Adrenal gland (tissue), 12 donors: ENCODE data around the gene SLC26A8. TPM values are rescaled to one million over a fixed set of nuclear protein-coding genes. Genes with fewer than 3 reads are reported as not detected.

Experiments
- DNase-seq, 7 donors: peaks; one replicate each; pipeline ENCODE4 v3.0.0-alpha.2; 2019 to 2020
- H3K27ac ChIP-seq, 5 donors: fragments of 200-600 bp; sonication (generic) in 4 of 5; 1 replicate in 3 of 5; 2 replicates in 2 of 5; pipeline versions ENCODE4 v1.5.1 to v1.8.0; 2016 to 2020; ENCODE audit warnings: mild to moderate bottlenecking in 1 of 5
- H3K27me3 ChIP-seq: fragments of 200-600 bp; 2 replicates; pipeline ENCODE4 v1.8.0; 2021
- H3K36me3 ChIP-seq, 2 donors: fragments of 200-600 bp; replicated peaks in 1 of 2; 1 replicate in 1 of 2; 2 replicates in 1 of 2; pipeline versions ENCODE4 v1.5.1 to v1.8.0; 2018 to 2022
- H3K4me1 ChIP-seq, 2 donors: fragments of 200-600 bp; replicated peaks in 1 of 2; 1 replicate in 1 of 2; 2 replicates in 1 of 2; pipeline versions ENCODE4 v1.5.1 to v1.8.0; 2018 to 2021
- H3K4me3 ChIP-seq, 4 donors: fragments of 200-600 bp; sonication (generic) in 3 of 4; one replicate each; pipeline ENCODE4 v1.5.1; 2016 to 2018
- H3K9me3 ChIP-seq, 3 donors: fragments of 200-600 bp; sonication (generic) in 1 of 3; replicated peaks in 1 of 3; 1 replicate in 2 of 3; 2 replicates in 1 of 3; pipeline versions ENCODE4 v1.5.1 to v1.8.0; 2016 to 2021
- CTCF ChIP-seq, 6 experiments: fragments of 450-650 bp in 4 of 6; fragments of 200-600 bp in 2 of 6; sonication (generic) in 1 of 6; IDR thresholded peaks; 1 replicate in 5 of 6; 2 replicates in 1 of 6; pipeline versions ENCODE4 v1.5.1 to v1.8.0; 2016 to 2021; ENCODE audit warnings: antibody characterized with exemption in 6 of 6, mild to moderate bottlenecking in 2 of 6, moderate library complexity in 1 of 6
- POLR2A ChIP-seq, 2 donors: fragments of 450-650 bp; IDR thresholded peaks; one replicate each; pipeline ENCODE4 v1.6.1; 2017; ENCODE audit warnings: antibody characterized with exemption in 2 of 2, mild to moderate bottlenecking in 2 of 2, moderate library complexity in 1 of 2
- WGBS, 4 donors: extraction: QIAGEN DNeasy Blood & Tissue Kit in 2 of 4; methylation state at CpG; one replicate each; pipeline versions ENCODE4 v1.1.5 to v1.1.7; 2013 to 2017; 5-methylcytosine and 5-hydroxymethylcytosine counted together
- intact Hi-C, 2 donors: fragments of 100-400 bp; cut with DNase I; formaldehyde crosslinking; loops; one replicate each; pipeline versions ENCODE4 v1.14.1 to v1.15.0; 2022 to 2023
- polyA plus RNA-seq, 3 donors: library from polyadenylated mRNA; stranded (reverse); fragments of 200-250 nt in 2 of 3; fragments of 350-450 nt in 1 of 3; fragmentation: Illumina TruSeq in 1 of 3; extraction: RNeasy Lipid Tissue Mini Kit (QIAGEN cat#74804) in 1 of 3; gene quantifications; one replicate each; pipeline ENCODE4 v1.2.3, GENCODE V29; 2013 to 2014
- total RNA-seq, 9 donors: library from RNA; depleted of rRNA in 4 of 9; stranded (reverse); fragments of >200 nt in 4 of 9; fragments of 120-200 nt in 1 of 9; fragmentation: NEBNext Ultra II Directional in 1 of 9; extraction: Animal tissue kit (Norgen Biotek cat#: 25700) in 1 of 9; gene quantifications; one replicate each; pipeline versions ENCODE4 v1.1.0 to v1.2.4, GENCODE V29; 2013 to 2023
- donor health status: healthy with polysubstance abuse.
- donor health status: Bipolar disorder and iron deficiency.
- donor health status: DM: yes; HTN: yes; CAD: no.
- donor health status: DM: no; HTN: no; CAD: no.
- donor health status: DM: no; HTN: no; CAD: no.
- donor health status: DM: yes; HTN: yes; CAD: no.

Gene SLC26A8
- total and polyA plus RNA-seq, 12 donors, result 0.09 to 0.54 (median 0.16) TPM; not detected in 5

- TF ChIP-seq CTCF (IDR thresholded peaks at IDR 0.05) (no peak), POLR2A (IDR thresholded peaks at IDR 0.05) (no peak)
- H3K9me3 ChIP-seq, result no peaks in the 10 kb centered on the region
- H3K4me1 ChIP-seq, result no peaks in the 10 kb centered on the region
- DNase-seq, result no peak
- H3K27me3 ChIP-seq, result no peaks in the 10 kb centered on the region
- H3K27ac ChIP-seq, result no peak overlapping the region
- 90 to 97% (median 97%) methylated on average over 3 of the region's 3 CpGs for WGBS, 4 donors
- H3K36me3 ChIP-seq, result no peaks in the 10 kb centered on the region
- H3K4me3 ChIP-seq, result no peak overlapping the region
- intact Hi-C loops, result no loop called here
Observed at GRCh38 chr6:35895560-35895959, 128.9 kb downstream of the SLC26A8 start.

- Histone ChIP-seq H3K36me3 (no peaks in the 10 kb centered on the region), H3K4me1 (no peaks in the 10 kb centered on the region), H3K27ac (no peak overlapping the region), H3K4me3 (no peak overlapping the region), H3K9me3 (no peaks in the 10 kb centered on the region), H3K27me3 (no peaks in the 10 kb centered on the region)
- 89 to 91% (median 90%) methylated on average over 2 of the region's 2 CpGs for WGBS, 4 donors
- intact Hi-C loops, result no loop called here
- no peak for TF ChIP-seq POLR2A (IDR thresholded peaks at IDR 0.05)
- no peak for TF ChIP-seq CTCF (IDR thresholded peaks at IDR 0.05)
- DNase-seq, result no peak
Observed at GRCh38 chr6:35894776-35895175, 129.7 kb downstream of the SLC26A8 start.

Other genes with a start within 250 kb of the SLC26A8 start
- gene CLPSL2, start 248.0 kb downstream of the SLC26A8 start, total RNA-seq, result not detected
- gene CLPSL2, start 248.0 kb downstream of the SLC26A8 start, polyA plus RNA-seq, result not detected
- gene CLPSL1, start 243.6 kb downstream of the SLC26A8 start, total RNA-seq, result not detected
- not detected for gene CLPSL1, start 243.6 kb downstream of the SLC26A8 start, polyA plus RNA-seq
- gene CLPS, start 227.3 kb downstream of the SLC26A8 start, total RNA-seq, result 1 to 10 TPM in 2 of 9 donors, under 1 TPM in 1, not detected in 6; 0.70 to 5.1 (median 4.7) TPM
- 1 to 10 TPM in 1 of 3 donors, not detected in 2; 1.5 TPM for gene CLPS, start 227.3 kb downstream of the SLC26A8 start, polyA plus RNA-seq
- under 1 TPM in 2 of 9 donors, not detected in 7; 0.06 to 0.14 TPM for gene LHFPL5, start 219.3 kb downstream of the SLC26A8 start, total RNA-seq
- under 1 TPM in 1 of 3 donors, not detected in 2; 0.13 TPM for gene LHFPL5, start 219.3 kb downstream of the SLC26A8 start, polyA plus RNA-seq
- 10 to 100 TPM; 11.5 to 37.7 (median 18.0) TPM for gene SRPK1, start 103.5 kb downstream of the SLC26A8 start, total RNA-seq
- gene SRPK1, start 103.5 kb downstream of the SLC26A8 start, polyA plus RNA-seq, result 10 to 100 TPM in 1 of 3 donors, 1 to 10 TPM in 2; 5.1 to 15.1 (median 8.2) TPM
- 100 to 1,000 TPM in 1 of 9 donors, 10 to 100 TPM in 8; 39.0 to 119 (median 60.9) TPM for gene MAPK14, start 3.2 kb upstream of the SLC26A8 start, total RNA-seq
- 10 to 100 TPM; 11.3 to 45.0 (median 16.4) TPM for gene MAPK14, start 3.2 kb upstream of the SLC26A8 start, polyA plus RNA-seq
- 100 to 1,000 TPM in 3 of 9 donors, 10 to 100 TPM in 6; 30.0 to 148 (median 87.9) TPM for gene MAPK13, start 105.9 kb upstream of the SLC26A8 start, total RNA-seq
- 10 to 100 TPM; 54.8 to 56.7 (median 56.7) TPM for gene MAPK13, start 105.9 kb upstream of the SLC26A8 start, polyA plus RNA-seq
- gene BRPF3, start 172.1 kb upstream of the SLC26A8 start, total RNA-seq, result 100 to 1,000 TPM in 1 of 9 donors, 10 to 100 TPM in 8; 30.4 to 111 (median 55.1) TPM
- 10 to 100 TPM in 2 of 3 donors, 1 to 10 TPM in 1; 9.8 to 67.8 (median 21.5) TPM for gene BRPF3, start 172.1 kb upstream of the SLC26A8 start, polyA plus RNA-seq
- gene PNPLA1, start 245.4 kb upstream of the SLC26A8 start, total RNA-seq, result under 1 TPM in 4 of 9 donors, not detected in 5; 0.11 to 1.00 (median 0.28) TPM
- 1 to 10 TPM in 1 of 3 donors, under 1 TPM in 1, not detected in 1; 0.30 to 1.6 TPM for gene PNPLA1, start 245.4 kb upstream of the SLC26A8 start, polyA plus RNA-seq